LNCaP clone FGC (cell line): ENCODE measurements around the gene SEMA3E.

Experiments used
- DNase-seq: peaks from one replicate; pipeline ENCODE4 v3.0.0-alpha.2; 2011; ENCODE audit warnings: low read depth
- H3K4me3 ChIP-seq: 2 replicates; pipeline ENCODE4 v1.5.1; 2011; ENCODE audit warnings: mild to moderate bottlenecking, low read depth, low read length, control low read depth
- TF ChIP-seq, protein P1 (sequence below): IDR thresholded peaks from 2 replicates; pipeline ENCODE4 v1.5.1; 2012; ENCODE audit warnings: mild to moderate bottlenecking; ENCODE audit not compliant: control insufficient read depth, insufficient read depth; ENCODE audit errors: extremely low read depth

SEMA3E gene

DNA sequence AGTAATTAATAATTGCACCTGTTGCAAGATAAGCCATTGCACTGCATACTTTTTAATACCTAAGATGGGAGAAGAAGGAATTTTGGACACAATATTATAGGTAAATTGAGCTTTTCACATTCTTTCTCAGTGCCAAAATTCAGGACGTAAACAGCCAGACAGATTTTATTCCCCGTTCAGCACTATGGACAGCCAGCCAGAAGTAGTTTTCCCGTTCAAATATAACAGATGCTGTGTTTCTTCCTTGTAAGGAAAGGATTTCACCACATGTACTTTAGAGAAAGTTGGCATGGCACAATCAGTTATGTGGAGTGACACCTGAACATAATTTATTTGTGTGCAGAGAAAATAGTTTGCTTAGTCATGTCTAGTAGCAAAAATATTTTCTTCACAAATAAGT lies 34.8 kb downstream of the SEMA3E start:
- no peak overlapping the region for H3K4me3 ChIP-seq
- TF ChIP-seq, protein P1, sequence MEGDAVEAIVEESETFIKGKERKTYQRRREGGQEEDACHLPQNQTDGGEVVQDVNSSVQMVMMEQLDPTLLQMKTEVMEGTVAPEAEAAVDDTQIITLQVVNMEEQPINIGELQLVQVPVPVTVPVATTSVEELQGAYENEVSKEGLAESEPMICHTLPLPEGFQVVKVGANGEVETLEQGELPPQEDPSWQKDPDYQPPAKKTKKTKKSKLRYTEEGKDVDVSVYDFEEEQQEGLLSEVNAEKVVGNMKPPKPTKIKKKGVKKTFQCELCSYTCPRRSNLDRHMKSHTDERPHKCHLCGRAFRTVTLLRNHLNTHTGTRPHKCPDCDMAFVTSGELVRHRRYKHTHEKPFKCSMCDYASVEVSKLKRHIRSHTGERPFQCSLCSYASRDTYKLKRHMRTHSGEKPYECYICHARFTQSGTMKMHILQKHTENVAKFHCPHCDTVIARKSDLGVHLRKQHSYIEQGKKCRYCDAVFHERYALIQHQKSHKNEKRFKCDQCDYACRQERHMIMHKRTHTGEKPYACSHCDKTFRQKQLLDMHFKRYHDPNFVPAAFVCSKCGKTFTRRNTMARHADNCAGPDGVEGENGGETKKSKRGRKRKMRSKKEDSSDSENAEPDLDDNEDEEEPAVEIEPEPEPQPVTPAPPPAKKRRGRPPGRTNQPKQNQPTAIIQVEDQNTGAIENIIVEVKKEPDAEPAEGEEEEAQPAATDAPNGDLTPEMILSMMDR = no peak
- DNase-seq = no peak

DNA sequence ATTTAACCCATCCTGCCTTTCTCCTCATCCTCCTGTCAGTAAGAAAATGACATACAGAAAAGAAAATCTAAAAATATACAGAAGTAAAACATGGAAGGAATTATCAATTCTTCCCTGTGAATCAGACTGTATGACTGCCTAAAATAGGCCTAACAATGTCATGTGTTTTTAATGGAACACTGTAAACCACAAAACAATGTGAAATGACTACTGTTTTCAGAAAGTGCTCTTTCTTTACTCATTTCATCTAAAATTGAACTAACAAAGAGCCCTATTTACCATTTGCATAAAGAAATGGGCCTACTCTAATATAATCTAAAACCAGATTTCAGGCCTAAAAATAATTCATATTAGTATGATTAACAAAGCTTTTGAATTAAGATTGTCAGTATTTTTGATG lies 35.7 kb downstream of the SEMA3E start:
- no peak overlapping the region for H3K4me3 ChIP-seq
- TF ChIP-seq, protein P1 = no peak
- no peak for DNase-seq

DNA sequence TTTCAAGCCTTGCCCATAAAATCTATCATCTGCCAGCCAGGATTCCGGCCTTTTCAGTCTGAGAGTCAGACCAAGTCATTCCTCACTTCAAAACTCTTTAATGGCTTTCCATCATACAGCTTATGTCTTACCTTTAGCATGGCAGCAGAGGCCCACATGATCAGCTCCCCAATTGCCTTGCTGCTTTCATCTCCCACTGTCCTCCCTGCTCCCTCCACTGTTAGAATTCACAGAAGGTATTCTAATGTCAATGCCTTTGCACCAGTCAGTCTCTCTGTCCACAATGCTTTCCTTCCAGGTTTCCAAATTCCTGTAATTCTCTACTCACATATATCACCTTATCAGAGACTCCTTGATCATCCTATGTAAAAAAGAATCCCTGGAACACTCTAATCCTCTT lies 37.2 kb downstream of the SEMA3E start:
- TF ChIP-seq, protein P1 = no peak
- H3K4me3 ChIP-seq = no peak overlapping the region
- DNase-seq = no peak

DNA sequence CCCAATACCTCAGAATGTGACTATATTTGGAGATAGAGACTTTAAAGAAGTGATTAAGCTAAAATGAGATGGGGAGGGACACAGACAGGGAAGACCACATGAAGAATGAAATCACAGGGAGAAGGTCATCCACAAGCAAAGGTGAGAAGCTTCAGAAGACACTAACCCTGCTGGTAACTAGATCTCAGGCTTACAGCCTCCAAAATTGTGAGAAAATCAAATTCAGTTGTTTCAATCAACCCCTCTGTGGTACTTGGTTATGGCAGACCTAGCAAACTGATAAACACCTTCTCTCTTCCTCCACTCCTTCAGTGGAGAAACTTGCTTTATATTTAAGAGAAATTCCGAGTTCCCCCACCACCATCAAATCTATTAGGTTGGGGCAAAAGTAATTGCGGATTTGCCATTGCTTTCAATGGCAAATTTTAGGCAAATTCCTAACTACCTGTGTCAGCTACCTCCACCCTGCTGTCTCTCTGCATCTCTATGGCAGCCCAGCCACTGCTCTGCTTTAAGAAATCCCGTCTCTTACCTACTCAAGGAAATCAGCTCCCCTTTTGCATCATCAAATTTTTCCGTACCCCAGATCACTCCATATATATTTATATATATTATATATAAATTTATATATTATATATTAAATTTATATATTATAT lies 38.2 kb downstream of the SEMA3E start:
- no peak overlapping the region for H3K4me3 ChIP-seq
- no peak for DNase-seq
- TF ChIP-seq, protein P1 = no peak

DNA sequence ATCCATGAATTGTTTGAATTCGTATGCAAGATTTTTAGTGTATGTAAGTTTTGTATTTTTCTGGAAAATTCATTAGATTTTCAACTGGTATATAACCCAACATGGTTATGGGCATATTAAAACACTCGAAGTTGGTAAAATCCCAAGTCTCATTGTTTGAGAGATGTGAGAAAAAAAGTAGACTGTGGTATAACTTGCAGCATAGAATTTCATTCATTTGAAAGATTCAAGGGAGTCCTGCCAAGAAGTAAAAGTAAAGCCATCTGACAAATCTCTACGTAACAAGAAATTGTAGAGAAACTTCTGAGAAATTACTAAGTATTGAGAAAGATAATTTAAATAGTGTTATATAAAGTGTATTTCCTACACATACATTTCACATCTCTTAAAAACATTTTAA lies 40.2 kb downstream of the SEMA3E start:
- DNase-seq = no peak
- H3K4me3 ChIP-seq = no peak overlapping the region
- TF ChIP-seq, protein P1 = no peak

DNA sequence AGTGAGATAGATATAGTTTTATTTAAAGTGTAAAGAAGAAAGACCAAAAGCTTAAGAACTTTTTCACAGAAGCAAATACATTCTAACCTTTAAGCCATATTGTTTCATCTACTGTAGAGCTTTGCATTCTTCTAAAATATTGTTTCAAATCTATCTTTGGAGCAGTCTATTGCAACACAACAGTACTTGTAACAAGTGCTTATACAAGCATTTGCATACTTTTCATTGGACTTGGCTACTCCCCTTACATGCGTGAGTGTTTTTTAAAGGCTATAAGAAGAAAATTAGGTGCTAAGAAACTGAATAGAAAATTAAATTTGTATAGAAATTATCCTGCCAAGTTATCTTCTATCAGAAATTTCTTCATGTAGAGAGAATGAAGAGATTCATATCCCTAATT lies 45.3 kb downstream of the SEMA3E start:
- no peak for DNase-seq
- TF ChIP-seq, protein P1 = no peak
- no peak overlapping the region for H3K4me3 ChIP-seq

DNA sequence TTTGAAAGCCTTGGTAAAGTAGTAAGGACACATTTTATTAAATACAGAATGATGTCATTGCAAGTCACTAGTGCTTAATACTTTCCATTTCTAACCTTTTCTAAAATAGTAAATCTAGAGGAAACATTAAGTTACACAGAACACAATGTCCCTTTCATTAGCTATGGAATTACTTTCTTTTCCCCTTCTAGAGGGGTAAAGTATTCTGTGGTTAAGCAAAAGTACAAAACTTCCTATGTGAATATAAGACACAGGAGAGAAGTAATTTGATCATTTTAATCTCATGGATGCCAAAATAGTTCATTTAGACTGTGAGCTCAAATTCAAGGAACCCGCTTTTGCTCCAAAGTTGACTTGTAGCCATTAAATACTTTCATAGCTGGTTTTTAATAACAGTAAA lies 49.8 kb downstream of the SEMA3E start:
- TF ChIP-seq, protein P1 = no peak
- no peak for DNase-seq
- H3K4me3 ChIP-seq = no peak overlapping the region
